CD4-positive, alpha-beta T cell treated with Interleukin-21 for 1 hour (primary cell): ENCODE data around the gene BCAT1.
A peak's percentile ranks its signal among the peaks of the same experiment; 100 is the strongest.
"Not testable (repeated sequence)": the region's sequence is repeated elsewhere in the genome, so short reads cannot be mapped to it uniquely, and the experiment has no call there.

Source experiments
- DNase-seq: peaks from one replicate; pipeline ENCODE4 v3.0.0-alpha.2; 2020

BCAT1 gene

GRCh38 chr12:24948757-24949722, at the start of gene BCAT1:
Gene BCAT1 (minus strand): TSS chr12:24949101. CDS start chr12:24948932, 169 bp downstream.
- peak; percentile 11 for DNase-seq

- DNase-seq: peak; percentile 11
Observed at GRCh38 chr12:24997970-24998582, 49.2 kb upstream of the BCAT1 start.

- DNase-seq: no peak
Observed at GRCh38 chr12:24997496-24997895, 48.6 kb upstream of the BCAT1 start.

GRCh38 chr12:24996820-24997219, 47.9 kb upstream of the BCAT1 start:
- no peak for DNase-seq

- no peak for DNase-seq
Observed at GRCh38 chr12:24996102-24996797, 47.3 kb upstream of the BCAT1 start.

- no peak for DNase-seq
Observed at GRCh38 chr12:24993793-24994192, 44.9 kb upstream of the BCAT1 start.

- peak; percentile 76 for DNase-seq
Observed at GRCh38 chr12:24991209-24992049, 42.5 kb upstream of the BCAT1 start.

GRCh38 chr12:24989216-24989615, 40.3 kb upstream of the BCAT1 start:
- DNase-seq: no peak

- no peak for DNase-seq
Observed at GRCh38 chr12:24982250-24982649, 33.3 kb upstream of the BCAT1 start.

- no peak for DNase-seq
Observed at GRCh38 chr12:24979976-24980730, 31.3 kb upstream of the BCAT1 start.

- no peak for DNase-seq
Observed at GRCh38 chr12:24979329-24979728, 30.4 kb upstream of the BCAT1 start.

GRCh38 chr12:24977711-24978110, 28.8 kb upstream of the BCAT1 start:
- no peak for DNase-seq

GRCh38 chr12:24977060-24977459, 28.2 kb upstream of the BCAT1 start:
- no peak for DNase-seq

GRCh38 chr12:24975425-24975824, 26.5 kb upstream of the BCAT1 start:
- DNase-seq: no peak

- DNase-seq: no peak
Observed at GRCh38 chr12:24974216-24974615, 25.3 kb upstream of the BCAT1 start.

- no peak for DNase-seq
Observed at GRCh38 chr12:24972078-24972477, 23.2 kb upstream of the BCAT1 start.

GRCh38 chr12:24970177-24970576, 21.3 kb upstream of the BCAT1 start:
- no peak for DNase-seq

- no peak for DNase-seq
Observed at GRCh38 chr12:24966951-24967564, 18.2 kb upstream of the BCAT1 start.

GRCh38 chr12:24964342-24964741, 15.4 kb upstream of the BCAT1 start:
- DNase-seq: no peak

- peak; percentile 28 for DNase-seq
Observed at GRCh38 chr12:24960222-24960855, 11.4 kb upstream of the BCAT1 start.

- not testable (repeated sequence) for DNase-seq
Observed at GRCh38 chr12:24956351-24956750, 7.5 kb upstream of the BCAT1 start.
